ENCODE results near the gene SLC38A5. TPM values are rescaled to one million over a fixed set of nuclear protein-coding genes. Genes with fewer than 3 reads are reported as not detected.

SLC38A5 gene
- total RNA-seq, 1 experiment from 2014 or later, result 50.6 TPM

GRCh38 chrX:48460031-48460430 lies 10.0 kb downstream of the SLC38A5 start (continued):
- no peak for TF ChIP-seq E2F4 (CRISPR knock-in tag; IDR thresholded peaks at IDR 0.05; ENCODE audit: borderline replicate concordance, low read depth)
- no peak for TF ChIP-seq MYBL2 (CRISPR knock-in tag; IDR thresholded peaks at IDR 0.05)
- no peak for TF ChIP-seq CDX4 (CRISPR knock-in tag; IDR thresholded peaks at IDR 0.05; ENCODE audit: borderline replicate concordance)
- TF ChIP-seq FOXP1 (CRISPR knock-in tag; IDR thresholded peaks at IDR 0.05; ENCODE audit: borderline replicate concordance), result no peak
- TF ChIP-seq ARID4B (CRISPR knock-in tag; IDR thresholded peaks at IDR 0.05; ENCODE audit: borderline replicate concordance), result no peak

- Mint-ChIP-seq H3K36me3 (peaks cover 30% of the 10 kb centered on the region), H3K27ac (no peak overlapping the region), H3K4me3 (no peak overlapping the region), H3K9me3 (no peaks in the 10 kb centered on the region), H3K27me3 (ENCODE audit: low read depth) (no peaks in the 10 kb centered on the region), H3K4me1 (no peaks in the 10 kb centered on the region)
- TF ChIP-seq TP53 (CRISPR knock-in tag; IDR thresholded peaks at IDR 0.05), result no peak
- no peak for TF ChIP-seq ZNF425 (CRISPR knock-in tag; conservative IDR thresholded peaks at IDR 0.05)
- no peak for TF ChIP-seq MAX (CRISPR knock-in tag; IDR thresholded peaks at IDR 0.05)
- no peak for TF ChIP-seq NR3C1 (CRISPR knock-in tag; conservative IDR thresholded peaks at IDR 0.05; ENCODE audit: low read depth)
- TF ChIP-seq USF2 (CRISPR knock-in tag; IDR thresholded peaks at IDR 0.05), result no peak
- TF ChIP-seq CBFB (CRISPR knock-in tag; IDR thresholded peaks at IDR 0.05; ENCODE audit: low read depth), result no peak
- TF ChIP-seq ZMAT4 (CRISPR knock-in tag; IDR thresholded peaks at IDR 0.05), result no peak
- TF ChIP-seq HMGA2 (CRISPR knock-in tag; IDR thresholded peaks at IDR 0.05), result no peak
- no peak for TF ChIP-seq NR2C2 (CRISPR knock-in tag; IDR thresholded peaks at IDR 0.05)
- TF ChIP-seq TEAD1 (CRISPR knock-in tag; IDR thresholded peaks at IDR 0.05), result no peak
- TF ChIP-seq ZNF512 (CRISPR knock-in tag; IDR thresholded peaks at IDR 0.05; ENCODE audit: borderline replicate concordance), result no peak
- no peak for TF ChIP-seq ATF3 (CRISPR knock-in tag; conservative IDR thresholded peaks at IDR 0.05)
- TF ChIP-seq ESRRA (CRISPR knock-in tag; IDR thresholded peaks at IDR 0.05; ENCODE audit: borderline replicate concordance), result no peak
- TF ChIP-seq NFYB (CRISPR knock-in tag; conservative IDR thresholded peaks at IDR 0.05; ENCODE audit: low read depth), result no peak
- no peak for TF ChIP-seq ARID4B (CRISPR knock-in tag; IDR thresholded peaks at IDR 0.05; ENCODE audit: borderline replicate concordance)
- ChIA-PET POLR2A (interaction anchor here (1.3 kb wide), 1 partner anchor 12 kb away, joined by 3 read pairs; no protein-coding TSS in a partner anchor), CTCF (no interaction called here)
- no peak for DNase-seq (ENCODE audit: low spot score)
- no peak for ATAC-seq
Observed at GRCh38 chrX:48459483-48459882, 10.6 kb downstream of the SLC38A5 start.
